Central memory CD8-positive, alpha-beta T cell (primary cell): ENCODE measurements around the gene ABHD14A.
A peak's percentile ranks its signal among the peaks of the same experiment; 100 is the strongest.

ENCODE experiments used
- ATAC-seq: fragments of 150-1000 bp; cut with Tn5 transposase; replicated peaks from 2 replicates; pipeline ENCODE4 v1.10.0; 2022; ENCODE audit warnings: mild to moderate bottlenecking, moderate FRiP score, moderate number of reproducible peaks; ENCODE audit not compliant: poor library complexity, severe bottlenecking; ENCODE audit errors: extremely low read depth
- DNase-seq, 2 donors: peaks; one replicate each; pipeline ENCODE4 v3.0.0; 2021; ENCODE audit warnings: low spot score in 2 of 2
- H3K27ac Mint-ChIP-seq: one replicate; pipeline ENCODE4 v1.8.0; 2022; ENCODE audit warnings: low read depth, mild to moderate bottlenecking, moderate library complexity, mixed read lengths
- H3K27me3 Mint-ChIP-seq: one replicate; pipeline ENCODE4 v1.8.0; 2022; ENCODE audit warnings: mixed read lengths
- H3K36me3 Mint-ChIP-seq: one replicate; pipeline ENCODE4 v1.8.0; 2022; ENCODE audit warnings: mild to moderate bottlenecking, moderate library complexity, mixed read lengths; ENCODE audit not compliant: insufficient read depth
- H3K4me1 Mint-ChIP-seq: one replicate; pipeline ENCODE4 v1.8.0; 2022; ENCODE audit warnings: mixed read lengths
- H3K4me3 Mint-ChIP-seq: one replicate; pipeline ENCODE4 v1.8.0; 2022; ENCODE audit warnings: mild to moderate bottlenecking, moderate library complexity, mixed read lengths
- H3K9me3 Mint-ChIP-seq: one replicate; pipeline ENCODE4 v1.8.0; 2022; ENCODE audit warnings: mixed read lengths

The ABHD14A gene

DNA sequence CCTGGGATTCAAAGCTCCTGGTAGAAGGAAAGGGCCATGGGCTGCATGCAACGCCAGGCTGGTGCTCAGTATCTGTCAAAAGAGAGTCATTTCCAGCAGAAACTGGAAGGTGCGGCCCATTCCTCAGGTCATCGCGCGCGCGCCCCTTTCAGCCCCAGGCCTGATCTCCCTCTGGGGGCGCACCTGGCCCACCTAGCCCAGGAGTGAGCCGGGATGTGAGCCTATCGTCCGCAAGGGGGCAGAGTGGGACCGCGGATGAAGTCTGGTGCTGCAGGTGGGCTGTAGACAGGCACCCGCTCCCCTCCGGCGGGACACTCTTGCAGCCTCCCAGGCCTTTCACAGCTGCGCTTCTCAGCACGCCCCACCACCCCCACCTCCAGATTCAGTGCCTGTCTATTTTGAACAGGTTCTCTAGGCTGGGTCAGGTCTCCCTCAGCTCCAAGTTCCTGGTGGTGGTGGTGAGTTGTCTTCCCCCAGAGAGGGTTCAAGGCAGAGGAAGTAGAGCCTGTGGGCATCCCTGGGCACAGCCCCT, 26.6 kb downstream of the ABHD14A start:
- peak; percentile 81 to 86 for DNase-seq
- ATAC-seq, result peak; percentile 98
- H3K27ac Mint-ChIP-seq, result no peak overlapping the region
- H3K36me3 Mint-ChIP-seq, result no peaks in the 10 kb centered on the region
- H3K9me3 Mint-ChIP-seq, result no peaks in the 10 kb centered on the region
- no peak overlapping the region for H3K4me3 Mint-ChIP-seq
- no peaks in the 10 kb centered on the region for H3K27me3 Mint-ChIP-seq
- peaks cover 9% of the 10 kb centered on the region for H3K4me1 Mint-ChIP-seq

DNA sequence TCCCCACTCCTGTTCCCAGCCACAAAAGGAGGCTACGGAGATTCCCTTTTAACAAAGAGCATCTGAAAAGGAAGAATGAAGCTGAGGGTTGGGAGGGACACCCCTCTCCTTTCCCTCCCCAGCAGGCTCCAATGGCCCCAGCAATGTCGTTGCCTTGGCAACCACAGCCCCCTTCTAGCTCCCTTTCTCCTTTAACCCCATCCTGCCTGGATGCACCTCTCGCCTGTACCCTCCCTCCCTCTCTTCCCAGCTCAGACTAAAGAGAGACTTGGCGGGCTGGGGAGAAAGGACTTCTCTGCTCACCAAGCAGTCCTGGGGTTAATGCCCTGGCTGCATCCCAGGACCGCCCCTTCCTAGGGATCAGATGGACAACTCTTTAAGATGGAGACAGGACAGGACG, 27.9 kb downstream of the ABHD14A start:
- Mint-ChIP-seq H3K4me3 (no peak overlapping the region), H3K27me3 (no peaks in the 10 kb centered on the region), H3K27ac (no peak overlapping the region)

DNA sequence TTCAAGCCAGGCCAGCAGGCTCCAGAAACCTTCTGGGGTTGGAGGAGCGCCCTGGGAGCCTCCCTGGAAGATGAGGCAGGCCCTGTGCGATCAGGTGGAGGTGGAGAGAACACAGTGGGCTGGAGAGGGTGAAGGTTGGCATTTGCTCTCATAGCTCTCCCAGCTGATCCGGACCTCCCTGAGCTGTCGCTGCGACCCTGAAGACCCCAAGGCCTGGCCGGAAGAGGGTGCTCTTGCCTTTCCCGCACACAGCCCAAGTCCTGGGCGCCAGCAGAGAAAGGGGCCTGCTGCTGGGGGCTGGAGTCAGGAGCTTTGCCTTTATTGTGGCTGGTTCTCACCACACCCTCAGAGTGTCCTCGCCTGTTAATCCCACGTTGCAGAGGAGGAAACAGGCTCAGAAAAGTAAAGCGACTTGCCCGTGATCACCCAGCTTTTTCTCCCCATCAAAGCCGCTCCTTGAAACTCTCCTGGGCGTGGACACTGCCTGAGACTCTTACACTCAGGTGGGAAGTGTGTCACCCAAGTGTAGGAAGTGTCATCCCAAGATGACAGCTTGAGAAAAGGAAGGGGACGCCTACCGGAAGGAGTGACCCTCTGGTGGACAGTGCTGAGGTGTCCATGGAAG, 29.4 kb downstream of the ABHD14A start:
- Mint-ChIP-seq H3K36me3 (no peaks in the 10 kb centered on the region), H3K27me3 (no peaks in the 10 kb centered on the region), H3K9me3 (no peaks in the 10 kb centered on the region), H3K27ac (no peak overlapping the region), H3K4me3 (no peak overlapping the region), H3K4me1 (peaks cover 9% of the 10 kb centered on the region)
- ATAC-seq, result no peak
- DNase-seq, result no peak

More for the DNA sequence above, 27.9 kb downstream of the ABHD14A start:
- H3K36me3 Mint-ChIP-seq, result no peaks in the 10 kb centered on the region
- no peaks in the 10 kb centered on the region for H3K9me3 Mint-ChIP-seq
- ATAC-seq, result no peak
- peaks cover 9% of the 10 kb centered on the region for H3K4me1 Mint-ChIP-seq
- no peak for DNase-seq

DNA sequence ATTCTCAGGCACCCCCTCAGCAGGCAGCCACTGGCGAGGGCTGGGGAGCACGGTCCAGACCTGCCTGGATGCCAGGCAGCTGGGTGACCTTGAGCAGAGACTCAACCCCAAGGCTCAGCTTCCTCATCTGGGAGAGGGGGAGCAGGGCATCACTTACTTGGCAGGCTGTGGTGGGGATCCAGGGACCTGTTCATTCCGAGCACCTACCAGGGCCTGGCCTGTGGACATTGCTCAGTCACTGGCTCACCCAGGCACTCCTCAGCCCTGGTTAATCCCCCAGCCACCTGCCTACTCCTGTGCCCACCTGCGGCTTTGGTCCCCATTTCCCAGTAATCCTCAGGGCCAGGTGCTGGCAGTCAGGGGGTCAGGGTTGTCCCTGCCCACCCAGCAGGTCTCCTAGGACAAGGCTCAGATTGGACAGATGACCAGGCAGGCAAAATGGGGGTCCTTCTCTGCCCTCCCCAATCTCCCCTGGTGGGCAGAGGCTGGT, 30.1 kb downstream of the ABHD14A start:
- DNase-seq (no peak), ATAC-seq (no peak)
- Mint-ChIP-seq H3K36me3 (no peaks in the 10 kb centered on the region), H3K27me3 (no peaks in the 10 kb centered on the region), H3K4me3 (no peak overlapping the region), H3K27ac (peak overlapping the region; percentile 20), H3K4me1 (peaks cover 9% of the 10 kb centered on the region), H3K9me3 (no peaks in the 10 kb centered on the region)

DNA sequence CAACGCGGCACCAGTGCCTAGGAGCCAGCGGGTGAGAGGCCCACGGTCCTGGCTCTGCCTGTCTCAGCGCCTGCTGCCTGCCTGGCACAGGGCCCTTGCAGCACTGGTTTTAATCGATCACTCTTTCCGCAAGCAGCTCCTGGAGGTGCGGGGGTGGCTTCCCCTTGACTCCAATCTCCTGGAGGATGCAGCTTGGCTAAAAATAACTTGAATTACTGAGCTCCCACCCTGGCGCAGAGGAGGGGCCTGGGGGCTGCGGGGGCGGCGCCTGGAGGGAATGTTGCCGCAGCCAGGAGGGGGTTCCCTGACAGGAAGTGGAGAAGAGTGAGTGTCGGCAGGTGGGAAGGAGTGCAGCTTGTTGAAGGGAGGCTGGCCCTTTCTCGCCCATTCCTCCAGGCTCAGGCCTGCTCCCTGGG, 30.7 kb downstream of the ABHD14A start:
- ATAC-seq (no peak), DNase-seq (no peak)
- Mint-ChIP-seq H3K27me3 (no peaks in the 10 kb centered on the region), H3K36me3 (no peaks in the 10 kb centered on the region), H3K9me3 (no peaks in the 10 kb centered on the region), H3K4me3 (no peak overlapping the region), H3K4me1 (peaks cover 9% of the 10 kb centered on the region), H3K27ac (peak overlapping the region; percentile 20)

DNA sequence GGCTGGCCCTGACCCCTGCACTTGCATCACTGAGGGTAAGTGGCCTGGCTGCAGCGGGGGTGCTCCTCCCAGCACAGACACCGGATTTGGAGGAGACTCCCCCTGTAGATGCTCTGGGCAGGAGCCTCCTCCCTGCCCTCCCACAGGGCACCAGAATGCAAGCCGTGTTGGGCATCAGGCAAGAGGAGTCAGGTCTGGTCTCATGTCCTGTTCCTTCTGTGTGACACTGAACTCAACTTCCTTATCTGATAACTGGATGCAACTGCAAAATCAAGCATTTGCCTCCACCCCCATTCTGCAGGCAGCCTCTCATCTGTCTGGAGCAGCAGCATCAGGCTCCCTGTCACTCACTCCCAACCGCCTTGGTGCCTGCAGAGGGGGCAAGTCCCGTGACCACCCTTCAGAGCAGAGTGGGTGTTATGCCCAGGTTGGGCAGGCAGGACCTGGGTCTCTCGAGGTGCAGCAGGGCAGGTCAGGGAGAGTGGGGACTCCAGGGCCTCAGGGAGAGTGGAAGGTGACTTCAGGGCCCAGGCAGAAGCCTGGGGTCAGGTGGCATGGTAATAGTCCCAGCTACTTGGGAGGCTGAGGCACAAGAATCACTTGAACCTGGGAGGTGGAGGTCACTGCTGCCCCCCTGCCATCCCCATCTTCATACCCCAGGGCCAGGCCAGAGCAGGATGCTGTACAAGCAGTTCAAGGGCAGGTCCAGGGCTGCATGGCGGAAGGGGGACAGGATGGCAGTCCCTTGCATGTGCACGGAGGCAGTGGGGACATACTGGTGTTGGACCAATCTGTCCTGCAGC, 31.4 kb downstream of the ABHD14A start:
- no peak for ATAC-seq
- Mint-ChIP-seq H3K4me3 (no peak overlapping the region), H3K4me1 (peaks cover 9% of the 10 kb centered on the region), H3K36me3 (no peaks in the 10 kb centered on the region), H3K27me3 (no peaks in the 10 kb centered on the region), H3K27ac (no peak overlapping the region), H3K9me3 (no peaks in the 10 kb centered on the region)
- no peak for DNase-seq

DNA sequence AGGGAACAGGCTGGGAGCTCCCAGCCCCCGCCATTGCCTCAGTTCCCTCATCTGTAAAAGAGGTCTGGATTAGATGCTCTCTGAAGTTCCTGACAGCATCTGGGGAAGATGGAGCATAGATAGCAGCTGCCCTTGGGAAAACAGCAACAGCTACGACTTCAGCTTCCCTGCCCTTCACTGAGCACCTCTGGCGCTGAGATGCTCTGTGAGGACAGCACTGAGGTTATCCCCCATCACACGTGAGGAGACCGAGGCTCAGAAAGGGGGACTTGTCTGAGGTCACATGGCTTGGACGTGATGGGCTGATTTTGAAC, 31.9 kb downstream of the ABHD14A start:
- ATAC-seq, result no peak
- Mint-ChIP-seq H3K27me3 (no peaks in the 10 kb centered on the region), H3K27ac (no peak overlapping the region), H3K4me3 (no peak overlapping the region), H3K9me3 (no peaks in the 10 kb centered on the region), H3K36me3 (no peaks in the 10 kb centered on the region), H3K4me1 (peaks cover 3% of the 10 kb centered on the region)
- DNase-seq, result no peak

DNA sequence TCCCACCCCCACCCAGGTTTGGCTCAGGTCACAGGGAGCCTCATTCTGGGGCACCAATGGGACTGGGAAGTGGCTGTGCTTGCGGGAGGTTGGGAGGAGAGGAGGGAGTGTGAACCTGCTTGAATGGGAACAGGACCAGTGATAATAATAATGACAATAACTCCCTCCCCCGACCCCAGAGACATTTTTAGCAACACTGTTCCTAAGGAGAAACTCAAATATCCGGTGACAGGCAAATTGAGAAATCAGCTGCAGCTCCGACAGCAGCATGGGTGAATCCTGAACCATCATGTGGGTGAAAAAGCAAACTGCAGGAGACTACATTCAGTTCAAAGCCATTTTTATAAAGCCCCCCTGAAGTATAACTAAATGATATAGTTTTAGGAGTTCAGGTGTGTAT, 32.4 kb downstream of the ABHD14A start:
- no peaks in the 10 kb centered on the region for H3K4me1 Mint-ChIP-seq
- H3K27ac Mint-ChIP-seq, result no peak overlapping the region
- no peak overlapping the region for H3K4me3 Mint-ChIP-seq
- no peaks in the 10 kb centered on the region for H3K36me3 Mint-ChIP-seq
- no peaks in the 10 kb centered on the region for H3K27me3 Mint-ChIP-seq
- DNase-seq, result no peak
- no peak for ATAC-seq
- H3K9me3 Mint-ChIP-seq, result no peaks in the 10 kb centered on the region

DNA sequence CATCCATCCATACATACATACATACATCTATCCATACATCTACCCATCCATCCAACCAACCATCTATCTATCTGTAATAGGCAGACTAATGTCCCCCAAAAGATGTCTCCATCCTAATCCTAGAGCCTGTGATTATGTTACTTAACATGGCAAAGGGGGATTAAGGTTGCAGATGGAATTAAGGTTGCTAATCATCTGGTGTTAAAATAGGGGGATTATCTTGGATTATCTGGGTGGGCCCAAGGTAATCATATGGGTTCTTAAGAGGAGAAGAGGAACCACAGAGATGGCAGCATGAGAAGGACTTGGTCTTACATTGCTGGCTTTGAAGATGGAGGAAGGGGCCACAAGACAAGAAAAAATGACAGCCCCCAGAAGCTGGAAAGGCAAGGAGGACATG, 35.6 kb downstream of the ABHD14A start:
- ATAC-seq (no peak), DNase-seq (no peak)
- no peaks in the 10 kb centered on the region for H3K27me3 Mint-ChIP-seq
- H3K4me1 Mint-ChIP-seq, result no peaks in the 10 kb centered on the region
- H3K4me3 Mint-ChIP-seq, result no peak overlapping the region
- H3K27ac Mint-ChIP-seq, result no peak overlapping the region
- no peaks in the 10 kb centered on the region for H3K36me3 Mint-ChIP-seq
- H3K9me3 Mint-ChIP-seq, result no peaks in the 10 kb centered on the region

DNA sequence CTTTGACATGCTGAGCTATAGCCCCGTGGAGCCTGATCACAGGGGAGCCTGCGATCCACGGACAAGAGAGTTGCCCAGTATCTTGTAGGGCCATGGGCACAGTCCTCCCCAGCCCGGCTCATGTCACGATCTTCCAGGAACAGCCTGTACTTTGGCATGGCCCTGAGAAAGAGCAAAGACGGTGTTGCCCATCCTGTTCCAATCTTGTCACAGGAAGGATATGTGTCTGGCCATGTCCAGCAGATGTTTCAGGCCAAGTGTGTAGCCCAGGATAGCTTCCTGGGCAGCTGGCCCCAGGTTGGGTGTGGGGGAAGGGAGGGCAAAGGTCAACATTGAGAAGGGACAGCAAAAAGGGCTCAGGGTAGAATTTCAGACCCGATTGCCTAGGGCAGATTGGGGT, 37.8 kb downstream of the ABHD14A start:
- Mint-ChIP-seq H3K36me3 (no peaks in the 10 kb centered on the region), H3K4me1 (no peaks in the 10 kb centered on the region), H3K27ac (no peak overlapping the region), H3K9me3 (no peaks in the 10 kb centered on the region), H3K27me3 (no peaks in the 10 kb centered on the region), H3K4me3 (no peak overlapping the region)
- ATAC-seq, result no peak
- DNase-seq, result no peak

DNA sequence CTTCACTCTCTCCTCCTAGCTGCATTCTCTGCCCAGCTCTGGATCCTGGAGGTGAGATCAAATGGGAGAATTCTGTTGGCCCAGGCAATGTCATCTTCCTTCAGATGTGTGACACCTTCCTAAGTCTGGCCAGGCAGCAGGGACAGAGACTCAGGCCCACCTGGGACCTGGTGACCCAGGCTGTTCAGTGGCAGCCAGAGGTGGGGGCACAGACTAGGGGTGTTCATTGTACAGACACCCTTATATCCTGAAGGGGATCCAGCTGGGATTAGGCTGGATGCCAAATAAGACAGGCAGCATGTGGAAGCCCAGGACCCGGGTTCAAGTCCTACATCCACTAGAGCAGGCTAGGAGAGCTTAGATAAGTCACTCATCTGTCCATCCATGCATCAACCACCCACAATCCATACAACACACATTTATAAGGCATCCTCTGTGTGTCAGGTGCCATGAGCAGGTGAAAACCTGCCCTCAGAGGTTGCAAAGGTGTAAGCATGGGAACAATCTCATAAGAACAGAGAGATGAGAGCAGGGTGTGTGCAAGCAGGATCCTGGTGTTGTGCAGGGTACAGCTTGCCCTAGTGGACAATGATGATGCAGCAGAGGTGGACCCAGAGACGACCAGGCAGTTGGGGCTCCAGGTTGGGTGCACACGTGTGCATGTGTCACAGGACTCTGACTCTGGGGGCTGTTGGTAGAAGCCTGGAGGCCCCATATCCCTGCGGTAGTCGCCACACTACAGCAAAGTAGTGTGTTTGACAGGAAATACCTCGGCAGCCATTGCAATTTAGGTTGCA, 39.1 kb downstream of the ABHD14A start:
- Mint-ChIP-seq H3K27me3 (no peaks in the 10 kb centered on the region), H3K4me3 (no peak overlapping the region), H3K27ac (no peak overlapping the region), H3K36me3 (no peaks in the 10 kb centered on the region), H3K4me1 (no peaks in the 10 kb centered on the region), H3K9me3 (no peaks in the 10 kb centered on the region)
- no peak for ATAC-seq
- no peak for DNase-seq

DNA sequence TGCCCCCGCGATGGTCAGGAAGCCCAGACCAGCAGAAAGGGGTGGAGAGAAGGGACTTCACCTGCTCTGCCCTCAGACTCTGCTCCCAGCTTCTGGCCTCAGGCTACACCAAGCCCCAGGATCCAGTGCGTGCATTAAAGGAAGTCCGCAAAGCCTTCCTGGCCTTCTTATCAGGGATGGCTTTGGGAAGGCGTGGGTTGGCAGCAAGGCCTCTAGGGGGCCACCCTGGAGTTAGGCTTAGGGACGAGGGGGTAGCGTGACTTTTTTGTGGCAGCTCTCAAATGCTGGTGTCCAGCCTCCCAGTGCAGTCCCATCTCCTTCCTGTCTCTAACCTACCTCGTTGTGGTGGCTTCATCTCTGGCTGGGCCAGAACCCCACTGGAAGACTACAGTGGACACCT, 39.7 kb downstream of the ABHD14A start:
- H3K36me3 Mint-ChIP-seq, result no peaks in the 10 kb centered on the region
- no peak for DNase-seq
- no peaks in the 10 kb centered on the region for H3K27me3 Mint-ChIP-seq
- no peak overlapping the region for H3K27ac Mint-ChIP-seq
- ATAC-seq, result no peak
- H3K4me3 Mint-ChIP-seq, result no peak overlapping the region
- no peaks in the 10 kb centered on the region for H3K9me3 Mint-ChIP-seq
- no peaks in the 10 kb centered on the region for H3K4me1 Mint-ChIP-seq
